Ovary (tissue), 9 donors: ENCODE measurements around the gene SLC22A3. TPM values are rescaled to one million over a fixed set of nuclear protein-coding genes. Genes with fewer than 3 reads are reported as not detected.

Experiments
- DNase-seq, 5 donors: peaks; one replicate each; pipeline ENCODE4 v3.0.0-alpha.2; 2019 to 2020
- H3K27ac ChIP-seq, 2 donors: fragments of 200-600 bp; one replicate each; pipeline versions ENCODE4 v1.5.1 to v1.8.0; 2019 to 2022
- H3K27me3 ChIP-seq: fragments of 200-600 bp; one replicate; pipeline ENCODE4 v1.8.0; 2022
- H3K36me3 ChIP-seq: fragments of 200-600 bp; sonication (generic); one replicate; pipeline ENCODE4 v1.5.1; 2019
- H3K4me1 ChIP-seq: one replicate; pipeline ENCODE4 v1.8.1; 2013; ENCODE audit warnings: mild to moderate bottlenecking, moderate library complexity; ENCODE audit not compliant: insufficient read depth
- H3K4me3 ChIP-seq: fragments of 200-600 bp; sonication (generic); one replicate; pipeline ENCODE4 v1.5.1; 2017
- H3K9me3 ChIP-seq, 2 donors: fragments of 200-600 bp in 1 of 2; sonication (generic) in 1 of 2; one replicate each; pipeline versions ENCODE4 v1.5.1 to v1.8.1; 2013 to 2019; ENCODE audit warnings: mild to moderate bottlenecking in 1 of 2, moderate library complexity in 1 of 2
- CTCF ChIP-seq, 3 donors: fragments of 450-650 bp in 2 of 3; fragments of 200-600 bp in 1 of 3; IDR thresholded peaks; one replicate each; pipeline versions ENCODE4 v1.5.1 to v1.8.0; 2016 to 2022; ENCODE audit warnings: antibody characterized with exemption in 3 of 3, mild to moderate bottlenecking in 1 of 3
- EP300 ChIP-seq: sonication (generic); formaldehyde crosslinking; IDR thresholded peaks from one replicate; pipeline ENCODE4 v1.6.1; 2017; ENCODE audit warnings: antibody characterized with exemption
- POLR2A ChIP-seq: fragments of 450-650 bp; IDR thresholded peaks from one replicate; pipeline ENCODE4 v1.6.1; 2017; ENCODE audit warnings: antibody characterized with exemption, mild to moderate bottlenecking, moderate library complexity
- WGBS, 3 donors: extraction: QIAGEN DNeasy Blood & Tissue Kit in 1 of 3; methylation state at CpG; one replicate each; pipeline versions ENCODE4 v1.1.5 to v1.1.7; 2013 to 2017; 5-methylcytosine and 5-hydroxymethylcytosine counted together
- intact Hi-C, 4 donors: fragments of 100-400 bp; cut with DNase I; formaldehyde crosslinking; loops; one replicate each; pipeline versions ENCODE4 v1.11.0 to v1.15.1; 2022 to 2023
- polyA plus RNA-seq, 2 donors: library from polyadenylated mRNA; stranded (reverse); fragments of 200-250 nt in 1 of 2; fragments of 350-450 nt in 1 of 2; fragmentation: Illumina TruSeq in 1 of 2; extraction: RNeasy Lipid Tissue Mini Kit (QIAGEN cat#74804) in 1 of 2; gene quantifications; one replicate each; pipeline ENCODE4 v1.2.3, GENCODE V29; 2013 to 2014
- total RNA-seq, 7 donors: library from RNA; depleted of rRNA in 2 of 7; stranded (reverse); fragments of >200 nt in 2 of 7; fragmentation: NEBNext Ultra II Directional in 3 of 7; extraction: Animal tissue kit (Norgen Biotek cat#: 25700) in 3 of 7; gene quantifications; one replicate each; pipeline versions ENCODE4 v1.1.0 to v1.2.4, GENCODE V29; 2016 to 2023
- donor health status: DM: no; HTN: no; CAD: no; lungs with moderate emphysema.
- donor health status: DM: no; HTN: no; CAD: no.
- donor health status: Bipolar disorder and iron deficiency.
- donor health status: DM: yes; HTN: yes; CAD: no.
- donor health status: DM: no; HTN: no; CAD: no.
- donor health status: DM: yes; HTN: yes; CAD: no.

SLC22A3 gene
- total and polyA plus RNA-seq, 9 donors: 13.5 to 42.5 (median 30.5) TPM

GRCh38 chr6:160331753-160332152, 16.4 kb upstream of the SLC22A3 start:
- TF ChIP-seq CTCF (IDR thresholded peaks at IDR 0.05) (no peak), POLR2A (no peak), EP300 (no peak)
- no peaks in the 10 kb centered on the region for H3K36me3 ChIP-seq
- H3K27me3 ChIP-seq: no peaks in the 10 kb centered on the region
- no peaks in the 10 kb centered on the region for H3K9me3 ChIP-seq
- no peaks in the 10 kb centered on the region for H3K4me1 ChIP-seq
- no peak overlapping the region for H3K27ac ChIP-seq
- 82 to 92% (median 82%) methylated on average over 5 of the region's 5 CpGs for WGBS, 3 donors
- intact Hi-C loops: no loop called here
- H3K4me3 ChIP-seq: no peak overlapping the region
- no peak for DNase-seq

- Histone ChIP-seq H3K27ac (no peak overlapping the region), H3K4me1 (no peaks in the 10 kb centered on the region), H3K27me3 (no peaks in the 10 kb centered on the region), H3K9me3 (no peaks in the 10 kb centered on the region), H3K4me3 (no peak overlapping the region), H3K36me3 (no peaks in the 10 kb centered on the region)
- TF ChIP-seq CTCF (IDR thresholded peaks at IDR 0.05) (no peak), EP300 (no peak), POLR2A (no peak)
- no peak for DNase-seq
- WGBS, 3 donors: 81 to 94% (median 87%) methylated on average over 3 of the region's 3 CpGs
- intact Hi-C loops: no loop called here
Observed at GRCh38 chr6:160333101-160333500, 15.1 kb upstream of the SLC22A3 start.

- Histone ChIP-seq H3K4me3 (no peak overlapping the region), H3K4me1 (no peaks in the 10 kb centered on the region), H3K27ac (no peak overlapping the region), H3K27me3 (no peaks in the 10 kb centered on the region), H3K9me3 (no peaks in the 10 kb centered on the region), H3K36me3 (no peaks in the 10 kb centered on the region)
- intact Hi-C loops: no loop called here
- DNase-seq: no peak
- WGBS, 3 donors: 87 to 91% (median 87%) methylated on average over 2 of the region's 2 CpGs
- TF ChIP-seq CTCF (IDR thresholded peaks at IDR 0.05) (no peak), POLR2A (no peak), EP300 (no peak)
Observed at GRCh38 chr6:160333841-160334240, 14.3 kb upstream of the SLC22A3 start.

GRCh38 chr6:160336200-160336599, 12.0 kb upstream of the SLC22A3 start:
- no peaks in the 10 kb centered on the region for H3K4me1 ChIP-seq
- no peak for DNase-seq
- H3K27me3 ChIP-seq: no peaks in the 10 kb centered on the region
- no peak overlapping the region for H3K4me3 ChIP-seq
- TF ChIP-seq EP300: no peak
- no peak for TF ChIP-seq CTCF (IDR thresholded peaks at IDR 0.05)
- TF ChIP-seq POLR2A: no peak
- H3K9me3 ChIP-seq: no peaks in the 10 kb centered on the region
- intact Hi-C loops: no loop called here
- WGBS, 3 donors: 95 to 97% (median 96%) methylated on average over 5 of the region's 5 CpGs
- no peaks in the 10 kb centered on the region for H3K36me3 ChIP-seq
- H3K27ac ChIP-seq: no peak overlapping the region

- Histone ChIP-seq H3K27me3 (no peaks in the 10 kb centered on the region), H3K9me3 (no peaks in the 10 kb centered on the region), H3K4me1 (no peaks in the 10 kb centered on the region), H3K36me3 (no peaks in the 10 kb centered on the region), H3K27ac (no peak overlapping the region), H3K4me3 (no peak overlapping the region)
- intact Hi-C loops: no loop called here
- 86 to 96% (median 94%) methylated on average over 2 of the region's 2 CpGs for WGBS, 3 donors
- DNase-seq: no peak
- TF ChIP-seq CTCF (IDR thresholded peaks at IDR 0.05): no peak
- TF ChIP-seq POLR2A: no peak
- TF ChIP-seq EP300: no peak
Observed at GRCh38 chr6:160337301-160337700, 10.9 kb upstream of the SLC22A3 start.
